Spinal cord (tissue), 10 donors: ENCODE results near the gene BCAT1. TPM values are rescaled to one million over a fixed set of nuclear protein-coding genes. Genes with fewer than 3 reads are reported as not detected.
"Not testable (repeated sequence)": the region's sequence is repeated elsewhere in the genome, so short reads cannot be mapped to it uniquely, and the experiment has no call there.

Source experiments
- DNase-seq, 6 donors: peaks; one replicate each; pipeline versions ENCODE4 v3.0.0 to v3.0.0-alpha.2; 2013 to 2015; ENCODE audit warnings: low spot score in 6 of 6, low read depth in 4 of 6
- H3K27ac ChIP-seq: one replicate; pipeline ENCODE4 v1.5.1; 2013; ENCODE audit warnings: low read depth, low read length, control low read depth
- H3K27me3 ChIP-seq: one replicate; pipeline ENCODE4 v1.6.1; 2013; ENCODE audit warnings: low read length; ENCODE audit not compliant: control insufficient read depth, insufficient read depth
- H3K36me3 ChIP-seq: one replicate; pipeline ENCODE4 v1.6.1; 2013; ENCODE audit warnings: low read length; ENCODE audit not compliant: control insufficient read depth, insufficient read depth
- H3K4me1 ChIP-seq: one replicate; pipeline ENCODE4 v1.6.1; 2013; ENCODE audit warnings: low read length; ENCODE audit not compliant: control insufficient read depth, insufficient read depth
- H3K4me3 ChIP-seq: one replicate; pipeline ENCODE4 v1.5.1; 2013; ENCODE audit warnings: low read depth, low read length, control low read depth
- H3K9me3 ChIP-seq: one replicate; pipeline ENCODE4 v1.6.1; 2013; ENCODE audit warnings: low read length; ENCODE audit not compliant: control insufficient read depth, insufficient read depth
- WGBS: methylation state at CpG from one replicate; pipeline ENCODE4 v1.1.5; 2013; ENCODE audit warnings: missing lambda C conversion rate; ENCODE audit not compliant: insufficient coverage; 5-methylcytosine and 5-hydroxymethylcytosine counted together
- polyA plus RNA-seq, 2 donors: library from polyadenylated mRNA; unstranded; fragments of 120-200 nt; gene quantifications; one replicate each; pipeline ENCODE4 v1.2.1, GENCODE V29; 2013; ENCODE audit not compliant: insufficient read length in 2 of 2
- total RNA-seq, 2 donors: library from RNA; depleted of rRNA in 1 of 2; stranded (reverse); fragments of 120-200 nt in 1 of 2; fragments of >200 nt in 1 of 2; gene quantifications; one replicate each; pipeline versions ENCODE4 v1.2.3 to v1.2.4, GENCODE V29; 2013 to 2014
- donor health status: healthy.

The BCAT1 gene
- total and polyA plus RNA-seq, 4 donors, result 15.6 to 51.6 (median 29.1) TPM

DNA sequence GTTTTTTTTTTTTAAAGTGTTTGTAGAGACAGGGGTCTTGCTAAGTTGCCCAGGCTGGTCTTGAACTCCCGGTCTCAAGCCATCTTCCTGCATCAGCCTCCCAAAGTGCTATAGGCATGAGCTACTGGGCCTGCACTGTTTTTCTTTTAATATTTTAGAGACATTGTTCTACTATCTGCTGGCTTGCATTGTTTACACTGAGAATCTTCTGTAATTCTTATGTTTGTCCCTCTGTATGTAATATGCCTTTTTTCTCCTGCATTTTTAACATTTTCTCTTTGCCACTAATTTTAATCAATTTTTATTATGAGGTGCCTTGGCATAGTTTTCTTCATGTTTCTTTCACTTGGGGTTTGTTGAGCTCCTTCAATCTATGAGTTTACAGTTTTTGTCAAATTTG lies 15.4 kb upstream of the BCAT1 start:
- WGBS, result no CpG with 5 or more reads among the region's 1 CpG
- H3K36me3 ChIP-seq, result no peaks in the 10 kb centered on the region
- no peak overlapping the region for H3K27ac ChIP-seq
- no peaks in the 10 kb centered on the region for H3K9me3 ChIP-seq
- no peaks in the 10 kb centered on the region for H3K4me1 ChIP-seq
- no peaks in the 10 kb centered on the region for H3K27me3 ChIP-seq
- no peak overlapping the region for H3K4me3 ChIP-seq
- no peak for DNase-seq

GRCh38 chr12:24960222-24960855 lies 11.4 kb upstream of the BCAT1 start:
- Histone ChIP-seq H3K9me3 (no peaks in the 10 kb centered on the region), H3K4me3 (no peak overlapping the region), H3K4me1 (no peaks in the 10 kb centered on the region), H3K27me3 (no peaks in the 10 kb centered on the region), H3K36me3 (no peaks in the 10 kb centered on the region), H3K27ac (no peak overlapping the region)
- no peak for DNase-seq
- WGBS, result no CpG with 5 or more reads among the region's 2 CpGs

- H3K4me1 ChIP-seq, H3K27me3 ChIP-seq, H3K9me3 ChIP-seq, H3K4me3 ChIP-seq, H3K27ac ChIP-seq, H3K36me3 ChIP-seq, DNase-seq: not testable (repeated sequence)
- WGBS, result 100% methylated on average over 3 of the region's 6 CpGs
Observed at GRCh38 chr12:24956351-24956750, 7.5 kb upstream of the BCAT1 start.

- Histone ChIP-seq H3K27me3 (no peaks in the 10 kb centered on the region), H3K4me3 (no peak overlapping the region), H3K9me3 (no peaks in the 10 kb centered on the region), H3K36me3 (no peaks in the 10 kb centered on the region), H3K4me1 (no peaks in the 10 kb centered on the region), H3K27ac (no peak overlapping the region)
- WGBS, result 82% methylated on average over 10 of the region's 18 CpGs
- no peak for DNase-seq
Observed at GRCh38 chr12:24955853-24956252, 7.0 kb upstream of the BCAT1 start.

- H3K27me3 ChIP-seq, result no peaks in the 10 kb centered on the region
- DNase-seq, result no peak
- H3K27ac ChIP-seq, result no peak overlapping the region
- no peaks in the 10 kb centered on the region for H3K9me3 ChIP-seq
- H3K4me1 ChIP-seq, result no peaks in the 10 kb centered on the region
- no peaks in the 10 kb centered on the region for H3K36me3 ChIP-seq
- no peak overlapping the region for H3K4me3 ChIP-seq
- no CpG with 5 or more reads among the region's 3 CpGs for WGBS
Observed at GRCh38 chr12:24955389-24955788, 6.5 kb upstream of the BCAT1 start.

- 100% methylated on average over 2 of the region's 3 CpGs for WGBS
- DNase-seq, result no peak
- Histone ChIP-seq H3K9me3 (no peaks in the 10 kb centered on the region), H3K4me1 (peaks cover under 1% of the 10 kb centered on the region), H3K27ac (no peak overlapping the region), H3K36me3 (no peaks in the 10 kb centered on the region), H3K4me3 (no peak overlapping the region), H3K27me3 (peaks cover under 1% of the 10 kb centered on the region)
Observed at GRCh38 chr12:24954261-24954660, 5.4 kb upstream of the BCAT1 start.

- Histone ChIP-seq H3K4me1 (peaks cover 9% of the 10 kb centered on the region), H3K4me3 (no peak overlapping the region), H3K9me3 (no peaks in the 10 kb centered on the region), H3K27ac (no peak overlapping the region), H3K36me3 (no peaks in the 10 kb centered on the region), H3K27me3 (peaks cover 10% of the 10 kb centered on the region)
- 100% methylated on average over 1 of the region's 1 CpG for WGBS
- no peak for DNase-seq
Observed at GRCh38 chr12:24952389-24952788, 3.5 kb upstream of the BCAT1 start.

GRCh38 chr12:24950231-24950834 lies 1.4 kb upstream of the BCAT1 start:
- WGBS, result 67% methylated on average over 1 of the region's 3 CpGs
- Histone ChIP-seq H3K27ac (no peak overlapping the region), H3K4me3 (no peak overlapping the region), H3K36me3 (no peaks in the 10 kb centered on the region), H3K4me1 (peaks cover 9% of the 10 kb centered on the region), H3K27me3 (peaks cover 15% of the 10 kb centered on the region), H3K9me3 (no peaks in the 10 kb centered on the region)
- DNase-seq, result no peak

- Histone ChIP-seq H3K9me3 (no peaks in the 10 kb centered on the region), H3K36me3 (no peaks in the 10 kb centered on the region), H3K27ac (peak overlapping the region; percentile 54), H3K27me3 (peaks cover 15% of the 10 kb centered on the region), H3K4me1 (peaks cover 9% of the 10 kb centered on the region), H3K4me3 (peak overlapping the region; percentile 74)
- DNase-seq, result peak in 2 of 6 donors; percentile 59 to 60
- 0% methylated on average over 14 of the region's 14 CpGs for WGBS
Observed at GRCh38 chr12:24948420-24948756, 513 bp downstream of the BCAT1 start.
